ENCODE measurements around the gene COX7A2. TPM values are rescaled to one million over a fixed set of nuclear protein-coding genes. Genes with fewer than 3 reads are reported as not detected.

COX7A2 gene, protein sequence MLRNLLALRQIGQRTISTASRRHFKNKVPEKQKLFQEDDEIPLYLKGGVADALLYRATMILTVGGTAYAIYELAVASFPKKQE
- total RNA-seq, result 495 and 497 TPM in 2 replicates

DNA sequence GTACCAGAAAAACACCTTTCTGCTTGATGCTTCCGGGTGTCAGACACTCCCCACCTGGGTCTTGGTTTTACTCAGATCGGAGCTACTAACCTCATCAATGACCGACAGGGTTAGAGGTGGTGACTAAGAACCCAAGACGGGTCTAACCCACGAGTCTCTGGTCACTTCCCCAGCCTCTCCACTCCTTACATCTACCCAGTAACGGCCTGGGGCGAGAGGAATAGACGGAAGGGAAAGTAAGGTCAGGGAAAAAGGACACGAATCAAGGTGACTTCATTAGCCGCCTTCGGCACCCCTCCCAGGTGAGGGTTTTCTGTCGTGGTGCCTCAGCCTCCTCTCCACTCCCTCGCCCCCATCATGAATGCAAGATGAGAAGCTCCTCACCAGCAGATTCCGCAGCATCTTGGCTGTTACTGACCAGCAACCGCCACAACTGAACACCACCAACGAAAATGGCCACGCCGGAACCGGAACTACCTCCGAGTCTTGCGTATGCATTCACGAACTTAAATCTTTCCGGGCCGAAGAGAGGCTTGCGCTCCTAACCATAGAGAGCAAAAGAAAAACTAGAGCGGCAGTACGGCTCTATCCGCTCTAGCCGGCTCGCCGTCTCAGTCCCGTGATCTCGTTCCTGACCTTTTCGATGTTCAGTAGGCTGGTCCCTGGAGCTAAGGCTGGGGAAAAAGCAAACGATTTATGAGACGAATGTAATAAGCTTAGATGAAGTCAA, at the start of gene COX7A2:
Gene COX7A2, minus strand, starts transcription at position 469 of the 730 bp plus-strand sequence. Its CDS starts 67 bp downstream, at position 402.
- peaks cover 12% of the 10 kb centered on the region for H3K27me3 Mint-ChIP-seq (ENCODE audit: insufficient read depth)
- peak; percentile 83 for DNase-seq (ENCODE audit: low spot score)
- H3K4me1 Mint-ChIP-seq (ENCODE audit: low read depth), result peaks cover 24% of the 10 kb centered on the region
- H3K27ac Mint-ChIP-seq, result peak within 1 kb of the TSS; percentile 98
- peaks cover 29% of the 10 kb centered on the region for H3K36me3 Mint-ChIP-seq (ENCODE audit: low read depth)
- H3K4me3 Mint-ChIP-seq, result peak within 1 kb of the TSS; percentile 96
- intact Hi-C loops (cut with micrococcal nuclease), result loop anchor here (1.0 to 10.0 kb wide), 8 partner anchors 26 to 1979 kb away; partner anchors contain the start of genes EEF1A1, KHDC1 and SENP6
- no peaks in the 10 kb centered on the region for H3K9me3 Mint-ChIP-seq

DNA sequence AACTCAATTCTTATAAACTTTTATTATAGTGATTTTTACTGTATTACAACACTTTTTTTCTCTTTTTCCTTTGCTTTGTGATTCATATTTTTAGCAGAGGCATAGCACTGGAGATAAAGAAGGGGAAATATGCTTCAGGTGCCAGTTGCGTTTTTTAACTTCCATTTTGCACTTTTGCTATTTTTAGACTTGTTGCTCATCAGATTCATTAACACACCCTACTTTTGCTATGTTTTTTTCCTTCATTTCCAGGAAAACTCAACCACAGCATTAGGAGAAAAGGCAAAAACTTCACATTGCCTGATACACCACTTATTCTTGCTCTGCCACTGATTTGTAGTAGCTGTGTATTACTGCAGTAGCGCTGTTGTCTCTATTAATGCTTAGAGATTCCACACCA, 49.0 kb upstream of the COX7A2 start:
- Mint-ChIP-seq H3K4me1 (ENCODE audit: low read depth) (peaks cover 20% of the 10 kb centered on the region), H3K36me3 (ENCODE audit: low read depth) (peaks cover 6% of the 10 kb centered on the region), H3K27me3 (ENCODE audit: insufficient read depth) (no peaks in the 10 kb centered on the region), H3K27ac (no peak overlapping the region), H3K9me3 (no peaks in the 10 kb centered on the region), H3K4me3 (no peak overlapping the region)
- DNase-seq (ENCODE audit: low spot score), result no peak
- intact Hi-C loops (cut with micrococcal nuclease), result no loop called here

DNA sequence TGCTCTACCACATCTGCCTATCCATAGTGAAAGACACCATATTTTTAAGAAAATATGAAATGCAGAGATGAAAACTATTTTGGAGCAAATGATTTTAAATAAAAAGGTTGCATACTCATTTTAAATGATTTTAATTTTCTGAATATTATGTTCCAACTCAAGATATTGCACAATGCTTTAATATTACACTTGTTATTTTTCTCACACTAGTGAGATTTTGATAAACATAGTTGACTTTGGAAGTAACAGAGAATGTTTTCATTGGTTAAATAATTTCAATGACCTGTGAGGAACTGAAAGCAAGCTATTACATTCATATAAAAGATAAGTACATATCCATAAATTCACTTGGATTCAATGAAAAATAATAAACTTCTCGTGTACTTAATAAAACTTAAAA, 48.1 kb upstream of the COX7A2 start:
- peaks cover 6% of the 10 kb centered on the region for H3K36me3 Mint-ChIP-seq (ENCODE audit: low read depth)
- no peaks in the 10 kb centered on the region for H3K9me3 Mint-ChIP-seq
- H3K27me3 Mint-ChIP-seq (ENCODE audit: insufficient read depth), result no peaks in the 10 kb centered on the region
- no peak for DNase-seq (ENCODE audit: low spot score)
- no peak overlapping the region for H3K4me3 Mint-ChIP-seq
- intact Hi-C loops (cut with micrococcal nuclease), result no loop called here
- no peak overlapping the region for H3K27ac Mint-ChIP-seq
- H3K4me1 Mint-ChIP-seq (ENCODE audit: low read depth), result peaks cover 28% of the 10 kb centered on the region

DNA sequence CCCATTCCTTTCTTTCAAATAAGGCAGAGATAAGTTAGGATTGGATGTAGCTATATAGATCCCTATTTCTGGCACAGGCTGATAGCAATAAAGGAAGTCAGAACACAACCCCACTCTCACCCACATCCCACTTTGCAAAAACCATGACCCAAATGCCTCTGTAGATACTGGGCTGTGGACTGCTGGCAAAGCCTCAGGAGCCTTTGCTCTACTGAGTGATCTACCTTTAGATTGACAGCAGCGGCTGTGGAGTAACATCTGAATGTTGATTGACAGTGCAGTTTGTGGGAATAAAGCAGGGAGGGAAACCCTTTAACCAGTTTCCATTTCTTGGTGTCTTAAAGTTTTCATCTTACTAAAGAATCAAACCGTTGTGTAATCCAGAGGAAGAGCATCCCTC, 47.7 kb upstream of the COX7A2 start:
- Mint-ChIP-seq H3K36me3 (ENCODE audit: low read depth) (peaks cover 6% of the 10 kb centered on the region), H3K4me1 (ENCODE audit: low read depth) (peaks cover 33% of the 10 kb centered on the region), H3K27me3 (ENCODE audit: insufficient read depth) (no peaks in the 10 kb centered on the region), H3K4me3 (no peak overlapping the region), H3K9me3 (no peaks in the 10 kb centered on the region), H3K27ac (no peak overlapping the region)
- intact Hi-C loops (cut with micrococcal nuclease), result no loop called here
- no peak for DNase-seq (ENCODE audit: low spot score)

DNA sequence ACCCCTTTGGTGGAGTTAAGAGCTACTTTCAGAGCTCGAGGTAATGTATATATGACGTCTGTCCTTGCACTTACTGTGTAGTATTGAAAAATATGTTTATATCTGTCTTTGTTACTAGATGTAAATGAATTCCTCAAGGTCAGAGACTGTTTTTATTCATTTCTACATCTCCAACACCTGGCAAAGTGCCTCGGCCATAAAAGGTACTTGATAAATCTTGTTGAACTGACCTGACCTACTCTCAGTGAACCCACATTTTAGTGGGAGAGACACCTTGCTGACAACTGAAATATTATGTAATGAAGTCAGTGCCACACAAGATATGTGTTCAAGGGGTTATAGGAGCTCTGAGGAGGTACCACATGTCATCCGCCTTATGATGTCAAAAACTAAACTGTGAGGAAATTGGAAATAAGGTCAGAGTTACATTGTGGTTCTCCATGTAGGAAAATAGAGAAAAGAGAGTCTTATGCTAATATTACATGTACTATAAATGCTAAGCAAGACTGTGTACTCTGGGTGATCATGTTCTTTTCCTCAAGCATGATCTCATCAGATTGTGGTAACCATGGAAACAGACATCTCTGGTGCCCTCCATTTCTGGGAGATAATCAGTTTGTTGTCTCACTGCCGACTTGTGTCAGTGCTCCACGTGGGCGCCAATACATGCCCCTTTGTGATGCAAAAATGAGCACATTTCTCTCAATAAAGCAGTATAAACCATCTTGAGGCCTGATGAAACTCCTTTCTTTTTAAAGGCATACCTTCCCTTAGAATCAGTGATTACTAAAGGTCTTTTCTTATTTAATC, 46.7 kb upstream of the COX7A2 start:
- H3K4me3 Mint-ChIP-seq, result no peak overlapping the region
- H3K4me1 Mint-ChIP-seq (ENCODE audit: low read depth), result peaks cover 35% of the 10 kb centered on the region
- H3K9me3 Mint-ChIP-seq, result no peaks in the 10 kb centered on the region
- H3K27me3 Mint-ChIP-seq (ENCODE audit: insufficient read depth), result no peaks in the 10 kb centered on the region
- intact Hi-C loops (cut with micrococcal nuclease), result no loop called here
- peaks cover 6% of the 10 kb centered on the region for H3K36me3 Mint-ChIP-seq (ENCODE audit: low read depth)
- H3K27ac Mint-ChIP-seq, result no peak overlapping the region
- no peak for DNase-seq (ENCODE audit: low spot score)

DNA sequence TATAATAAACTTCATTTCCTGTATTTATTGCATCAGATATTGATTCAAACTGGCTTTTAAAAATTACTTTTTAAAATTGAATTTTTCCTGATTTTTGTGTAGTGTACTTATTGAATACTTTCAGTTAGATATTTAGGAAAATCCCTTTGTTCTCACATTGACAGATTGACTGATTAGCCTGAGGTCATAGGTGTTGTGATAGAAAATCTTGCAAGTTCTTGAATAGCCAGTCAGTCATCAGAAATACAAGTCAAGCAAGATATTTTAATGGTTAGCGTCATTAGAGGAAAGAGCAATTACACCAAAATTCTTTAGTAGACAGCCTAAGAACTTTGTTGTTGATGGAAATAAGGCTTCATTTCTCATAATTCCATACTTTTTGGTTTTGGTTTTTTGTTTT, 44.4 kb upstream of the COX7A2 start:
- peaks cover 35% of the 10 kb centered on the region for H3K4me1 Mint-ChIP-seq (ENCODE audit: low read depth)
- DNase-seq (ENCODE audit: low spot score), result no peak
- H3K4me3 Mint-ChIP-seq, result no peak overlapping the region
- intact Hi-C loops (cut with micrococcal nuclease), result no loop called here
- no peak overlapping the region for H3K27ac Mint-ChIP-seq
- H3K9me3 Mint-ChIP-seq, result no peaks in the 10 kb centered on the region
- H3K27me3 Mint-ChIP-seq (ENCODE audit: insufficient read depth), result no peaks in the 10 kb centered on the region
- H3K36me3 Mint-ChIP-seq (ENCODE audit: low read depth), result peaks cover 6% of the 10 kb centered on the region

DNA sequence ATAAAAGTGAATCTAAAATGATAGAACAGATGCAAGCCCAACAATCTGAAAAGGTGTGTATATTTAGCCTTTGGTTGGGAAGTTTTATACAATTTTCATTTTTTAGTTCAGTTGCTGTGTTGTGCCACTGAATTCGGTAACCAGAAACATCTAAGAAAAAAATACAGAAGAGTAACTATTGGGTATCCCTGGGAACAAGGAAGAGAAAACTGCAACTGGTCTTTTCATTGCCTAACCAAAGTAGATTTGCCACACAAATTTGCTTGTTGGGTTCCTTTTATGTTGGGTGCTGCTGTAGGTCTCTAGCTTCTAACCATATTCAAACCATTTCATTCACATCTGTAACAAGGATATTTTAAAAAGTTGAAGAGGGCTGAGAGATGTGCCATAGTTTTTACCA, 43.8 kb upstream of the COX7A2 start:
- intact Hi-C loops (cut with micrococcal nuclease), result loop anchor here (1.0 kb wide), 1 partner anchor 10 kb away; no protein-coding TSS in a partner anchor
- H3K36me3 Mint-ChIP-seq (ENCODE audit: low read depth), result peaks cover 6% of the 10 kb centered on the region

DNA sequence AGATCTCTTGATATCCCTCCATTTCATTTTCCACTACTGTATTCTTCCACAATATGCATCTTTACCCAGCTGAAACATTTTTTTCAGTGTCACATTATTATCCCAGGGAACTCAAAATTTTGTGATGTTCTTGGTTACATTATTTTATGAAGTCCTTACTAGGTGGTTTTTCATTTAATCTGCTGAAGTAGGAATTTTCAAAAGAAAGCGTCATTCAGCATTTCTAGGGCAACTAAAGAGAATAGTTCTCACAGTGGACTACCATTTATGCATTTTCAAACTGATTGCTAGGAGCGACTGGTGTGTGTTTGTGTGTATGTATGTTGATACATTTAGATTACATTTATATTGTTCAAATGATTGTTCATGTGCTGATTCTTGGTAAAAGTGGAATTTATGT, 43.4 kb upstream of the COX7A2 start:
- peaks cover 6% of the 10 kb centered on the region for H3K36me3 Mint-ChIP-seq (ENCODE audit: low read depth)
- no peaks in the 10 kb centered on the region for H3K9me3 Mint-ChIP-seq
- H3K4me3 Mint-ChIP-seq, result peak overlapping the region; percentile 75
- no peaks in the 10 kb centered on the region for H3K27me3 Mint-ChIP-seq (ENCODE audit: insufficient read depth)
- peaks cover 44% of the 10 kb centered on the region for H3K4me1 Mint-ChIP-seq (ENCODE audit: low read depth)
- DNase-seq (ENCODE audit: low spot score), result no peak
- intact Hi-C loops (cut with micrococcal nuclease), result loop anchor here (1.0 kb wide), 1 partner anchor 10 kb away; no protein-coding TSS in a partner anchor
- H3K27ac Mint-ChIP-seq, result no peak overlapping the region

More for the DNA sequence above, 43.8 kb upstream of the COX7A2 start:
- H3K27ac Mint-ChIP-seq, result no peak overlapping the region
- no peaks in the 10 kb centered on the region for H3K9me3 Mint-ChIP-seq
- H3K4me1 Mint-ChIP-seq (ENCODE audit: low read depth), result peaks cover 39% of the 10 kb centered on the region
- H3K4me3 Mint-ChIP-seq, result no peak overlapping the region
- DNase-seq (ENCODE audit: low spot score), result no peak
- no peaks in the 10 kb centered on the region for H3K27me3 Mint-ChIP-seq (ENCODE audit: insufficient read depth)

DNA sequence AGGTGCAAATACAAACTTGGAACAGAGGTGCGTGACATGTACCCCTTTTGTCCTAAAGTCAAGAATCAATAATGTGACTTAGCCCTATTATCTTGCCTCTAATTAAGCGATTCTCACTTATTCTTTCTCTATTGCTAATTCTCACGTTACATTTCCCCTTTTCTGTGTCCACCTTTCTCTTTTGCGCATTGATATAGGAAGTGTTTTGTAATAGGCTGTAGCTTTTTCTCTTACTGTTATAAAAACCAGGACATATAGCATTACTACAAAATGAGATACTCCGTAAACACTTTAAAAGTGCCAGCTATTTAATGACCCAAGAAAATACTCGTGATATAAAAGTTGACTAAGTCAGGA, 41.7 kb upstream of the COX7A2 start:
- Mint-ChIP-seq H3K4me1 (ENCODE audit: low read depth) (peaks cover 40% of the 10 kb centered on the region), H3K27me3 (ENCODE audit: insufficient read depth) (no peaks in the 10 kb centered on the region), H3K4me3 (no peak overlapping the region), H3K36me3 (ENCODE audit: low read depth) (peaks cover 6% of the 10 kb centered on the region), H3K27ac (no peak overlapping the region), H3K9me3 (no peaks in the 10 kb centered on the region)
- no peak for DNase-seq (ENCODE audit: low spot score)
- intact Hi-C loops (cut with micrococcal nuclease), result loop anchor here (1.0 to 2.0 kb wide), 3 partner anchors 42 to 1764 kb away; partner anchors contain the start of genes COX7A2 and EEF1A1

DNA sequence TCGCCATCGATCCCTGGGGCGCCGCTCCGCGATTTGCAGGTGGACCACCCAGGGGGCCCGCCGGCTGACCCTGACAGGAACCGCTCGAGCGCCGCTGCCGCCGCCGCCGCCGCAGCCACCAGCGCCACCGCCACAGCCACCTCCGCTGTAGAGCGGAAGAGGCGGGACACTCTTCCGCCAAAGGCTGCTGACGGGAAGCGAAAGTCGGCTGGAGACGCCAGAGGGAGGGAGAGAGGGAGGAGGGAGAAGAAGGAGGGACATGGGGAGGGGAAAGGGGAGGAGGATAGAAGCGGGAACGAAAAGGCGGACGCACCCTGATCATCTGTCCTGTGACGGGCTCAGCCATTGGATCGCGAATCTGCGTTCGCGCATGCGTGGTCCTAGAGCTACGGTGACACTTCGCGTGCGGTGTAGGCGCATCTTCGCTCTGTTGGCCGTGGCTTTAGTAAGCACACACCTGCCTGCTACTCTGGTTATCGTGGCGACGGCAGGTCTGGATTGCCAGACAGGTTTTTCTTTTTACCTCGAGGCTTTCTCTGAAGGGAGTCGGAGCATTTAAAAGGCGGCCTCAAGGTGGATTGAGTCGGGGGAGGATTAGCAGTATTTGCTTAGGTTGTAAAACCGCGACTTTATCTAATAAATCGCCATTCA, 41.2 kb upstream of the COX7A2 start, which contains the start of gene TMEM30A:
Gene TMEM30A, minus strand, starts transcription at position 161 of the 651 bp plus-strand sequence. Its CDS starts 154 bp downstream, at position 7.
- no peaks in the 10 kb centered on the region for H3K9me3 Mint-ChIP-seq
- H3K4me1 Mint-ChIP-seq (ENCODE audit: low read depth), result peaks cover 40% of the 10 kb centered on the region
- intact Hi-C loops (cut with micrococcal nuclease), result loop anchor here (1.0 to 2.0 kb wide), 6 partner anchors 41 to 1764 kb away; partner anchors contain the start of genes COX7A2 and EEF1A1
- no peak within 1 kb of the TSS for H3K4me3 Mint-ChIP-seq
- H3K36me3 Mint-ChIP-seq (ENCODE audit: low read depth), result peaks cover 5% of the 10 kb centered on the region
- no peaks in the 10 kb centered on the region for H3K27me3 Mint-ChIP-seq (ENCODE audit: insufficient read depth)
- peak; percentile 97 for DNase-seq (ENCODE audit: low spot score)
- no peak within 1 kb of the TSS for H3K27ac Mint-ChIP-seq

DNA sequence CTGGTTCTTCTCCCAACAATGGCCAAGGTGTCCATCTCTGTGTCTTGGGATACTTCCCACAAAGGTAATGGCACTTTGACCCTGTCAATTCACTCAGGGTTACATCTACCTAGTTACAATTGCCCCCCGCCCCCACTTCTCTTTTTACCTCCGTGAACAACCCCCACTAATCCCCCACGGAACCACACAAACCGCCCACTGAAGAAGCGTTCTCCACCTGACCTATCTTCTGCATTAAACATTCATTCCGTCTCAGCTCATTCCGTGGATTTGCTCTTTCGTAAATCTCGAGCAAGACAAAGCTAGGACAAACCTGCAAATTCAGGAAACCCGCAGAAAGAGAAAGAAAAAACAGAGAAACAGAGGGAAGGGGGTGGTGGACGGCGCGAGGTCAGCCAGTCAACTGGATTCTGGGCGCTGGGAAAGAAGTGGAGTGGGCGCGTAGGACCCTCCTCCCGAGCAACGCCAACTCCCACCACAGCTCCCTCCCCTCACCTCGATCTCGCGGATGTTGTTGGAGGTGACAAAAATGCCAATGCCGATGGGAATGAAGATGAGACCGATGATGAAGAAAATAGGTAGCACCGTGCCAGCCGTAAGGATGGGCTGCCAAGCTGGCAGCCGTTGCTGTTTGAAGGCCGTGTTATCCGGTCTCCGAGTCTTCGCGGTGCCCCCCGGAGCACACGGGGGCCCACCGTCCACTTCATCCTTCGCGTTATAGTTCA, 40.5 kb upstream of the COX7A2 start:
- Mint-ChIP-seq H3K36me3 (ENCODE audit: low read depth) (peaks cover 6% of the 10 kb centered on the region), H3K9me3 (no peaks in the 10 kb centered on the region), H3K27me3 (ENCODE audit: insufficient read depth) (no peaks in the 10 kb centered on the region), H3K4me3 (no peak overlapping the region), H3K27ac (no peak overlapping the region), H3K4me1 (ENCODE audit: low read depth) (peaks cover 45% of the 10 kb centered on the region)
- peak; percentile 8 for DNase-seq (ENCODE audit: low spot score)
- intact Hi-C loops (cut with micrococcal nuclease), result loop anchor here (1.0 to 2.0 kb wide), 4 partner anchors 67 to 1763 kb away; partner anchors contain the start of gene EEF1A1

DNA sequence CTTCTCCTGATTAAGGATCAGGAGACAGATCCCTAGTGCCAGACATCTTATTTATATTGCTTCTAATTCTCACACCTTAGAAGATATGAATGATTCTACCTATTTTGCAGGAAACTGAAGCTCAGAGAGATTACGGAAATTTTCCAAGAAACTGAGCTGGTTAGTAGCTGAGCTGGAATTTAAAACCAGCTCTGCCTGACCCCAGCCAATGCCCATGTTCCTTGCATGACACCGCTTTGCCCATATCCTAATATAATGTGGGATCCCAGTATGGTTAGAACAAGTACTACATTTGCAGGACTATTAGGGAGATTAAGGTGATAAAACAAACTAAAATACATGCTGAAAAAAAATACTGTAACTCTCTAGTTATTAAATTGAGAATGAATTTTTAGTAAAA, 39.1 kb upstream of the COX7A2 start:
- Mint-ChIP-seq H3K4me1 (ENCODE audit: low read depth) (peaks cover 51% of the 10 kb centered on the region), H3K4me3 (no peak overlapping the region), H3K36me3 (ENCODE audit: low read depth) (peaks cover 14% of the 10 kb centered on the region), H3K27ac (peak overlapping the region; percentile 14), H3K27me3 (ENCODE audit: insufficient read depth) (no peaks in the 10 kb centered on the region), H3K9me3 (no peaks in the 10 kb centered on the region)
- DNase-seq (ENCODE audit: low spot score), result no peak
- intact Hi-C loops (cut with micrococcal nuclease), result no loop called here
